K562 (cell line): Measurements from ENCODE around the gene PLAA.

ENCODE experiments used
- ATF1 ChIP-seq, 2 experiments: fragments of 450-650 bp in 1 of 2; IDR thresholded peaks; 2 replicates each; pipeline ENCODE4 v1.6.1; 2016; ENCODE audit warnings: missing compliant biosample characterization in 1 of 2, missing genetic modification characterization in 1 of 2
- E2F8 ChIP-seq: fragments of 450-650 bp; IDR thresholded peaks from 2 replicates; pipeline ENCODE4 v1.7.1; 2018; ENCODE audit warnings: mild to moderate bottlenecking, low read depth; ENCODE audit not compliant: partially characterized antibody
- ELF1 ChIP-seq: fragments of 200-800 bp; sonication (Bioruptor generic); IDR thresholded peaks from 2 replicates; pipeline ENCODE4 v1.6.1; 2016; ENCODE audit warnings: missing genetic modification characterization, missing compliant biosample characterization
- POLR2A ChIP-seq: fragments of 450-650 bp; conservative IDR thresholded peaks from 2 replicates; pipeline ENCODE4 v1.6.1; 2016
- SIN3A ChIP-seq, 2 experiments: fragments of 150-350 bp in 1 of 2; IDR thresholded peaks; 2 replicates each; pipeline ENCODE4 v1.6.1; 2011 to 2016; ENCODE audit warnings: borderline replicate concordance in 2 of 2, low read depth in 2 of 2, low read length in 2 of 2, mild to moderate bottlenecking in 2 of 2, moderate library complexity in 2 of 2; ENCODE audit not compliant: control insufficient read depth in 1 of 2
- SRSF9 ChIP-seq: fragments of 200-400 bp; formaldehyde crosslinking; IDR thresholded peaks from 2 replicates; pipeline ENCODE4 v1.6.1; 2017; ENCODE audit warnings: low read depth, low read length, borderline replicate concordance
- ZBED1 ChIP-seq: IDR thresholded peaks from 2 replicates; pipeline ENCODE4 v1.6.1; 2014

GRCh38 chr9:26925609-26926008 lies 21.4 kb downstream of the PLAA start:
- TF ChIP-seq E2F8 (no peak), ZBED1 (no peak), ELF1 (tag) (no peak), ATF1 (CRISPR knock-in tag; IDR thresholded peaks at IDR 0.05) (no peak), ATF1 (tag; IDR thresholded peaks at IDR 0.05) (no peak), SIN3A (IDR thresholded peaks at IDR 0.05; ENCODE audit: borderline replicate concordance in 2 of 2, control insufficient read depth in 1 of 2, low read depth in 2 of 2, low read length in 2 of 2) (no peak), POLR2A (no peak), SRSF9 (no peak)
